HCT116 (cell line): Measurements from ENCODE around the gene CACNA1G. TPM values are rescaled to one million over a fixed set of nuclear protein-coding genes. Genes with fewer than 3 reads are reported as not detected.
A peak's percentile ranks its signal among the peaks of the same experiment; 100 is the strongest.

Experiments used
- ATAC-seq: fragments of 200-7000 bp; cut with Tn5 transposase; 2 replicates; pipeline ENCODE4 v1.9.1; 2020; ENCODE audit warnings: mild to moderate bottlenecking, moderate library complexity
- Bru-seq: library from RNA; stranded (reverse); fragments of 400-500 nt; gene quantifications from one replicate; lab custom pipeline; 2021; lab: Mats Ljungman, UMichigan
- BruChase-seq, 2 experiments: library from RNA; stranded (reverse); fragments of 400-500 nt; gene quantifications; one replicate each; lab custom pipeline; 2021; lab: Mats Ljungman, UMichigan
- BruUV-seq: library from RNA; stranded (reverse); fragments of 400-500 nt; replicated peaks from 2 replicates; lab custom pipeline; 2021; lab: Mats Ljungman, UMichigan
- CTCF ChIA-PET: fragments of 300-600 bp; sonication (Branson Sonifier 250); formaldehyde crosslinking; loops from one replicate; lab custom pipeline; 2021; ENCODE audit warnings: antibody characterized with exemption; lab: Charles Lee
- POLR2A ChIA-PET: fragments of 300-600, 350-600 bp; sonication (Branson Sonifier 250); formaldehyde crosslinking; loops from one replicate; lab custom pipeline; 2021; ENCODE audit warnings: antibody characterized with exemption; lab: Charles Lee
- RAD21 ChIA-PET, 2 experiments: fragments of 300-600 bp; sonication (Branson Sonifier 250); formaldehyde crosslinking; loops; one replicate each; lab custom pipeline; 2023; ENCODE audit warnings: low total read pairs in 2 of 2; ENCODE audit not compliant: uncharacterized antibody in 2 of 2, unreplicated experiment in 2 of 2, low non-redundant PET in 1 of 2; lab: Charles Lee
- DNase-seq: peaks from one replicate; pipeline ENCODE4 v3.0.0-alpha.2; 2010; ENCODE audit warnings: low read depth, low spot score
- H2AFZ ChIP-seq: fragments of 200-600 bp; shearing (Covaris generic), sonication (generic); 2 replicates; pipeline ENCODE4 v1.6.1; 2017; ENCODE audit warnings: low read depth, mixed run types, mixed read lengths, antibody characterized with exemption, low read length; ENCODE audit not compliant: poor library complexity, severe bottlenecking
- H3K27ac ChIP-seq: 2 replicates; pipeline ENCODE4 v1.5.1; 2012; ENCODE audit warnings: low read depth, low read length
- H3K27me3 ChIP-seq: fragments of 200-600 bp; sonication (generic); 2 replicates; pipeline ENCODE4 v1.6.1; 2016; ENCODE audit warnings: mixed run types, low read length, mixed read lengths; ENCODE audit not compliant: insufficient read depth
- H3K36me3 ChIP-seq, 2 experiments: fragments of 200-500 bp in 1 of 2; fragments of 200-600 bp in 1 of 2; sonication (Bioruptor generic) in 1 of 2; sonication (generic) in 1 of 2; 2 replicates each; pipeline versions ENCODE4 v1.5.1 to v1.6.1; 2014 to 2016; ENCODE audit warnings: low read length in 2 of 2, inconsistent platforms in 1 of 2, mixed read lengths in 1 of 2, mixed run types in 1 of 2; ENCODE audit not compliant: insufficient read depth in 2 of 2, control insufficient read depth in 1 of 2
- H3K4me1 ChIP-seq, 2 experiments: fragments of 200-600 bp in 1 of 2; sonication (generic) in 1 of 2; 2 replicates each; pipeline versions ENCODE4 v1.5.1 to v1.6.1; 2012 to 2017; ENCODE audit warnings: low read length in 2 of 2, inconsistent platforms in 1 of 2, mild to moderate bottlenecking in 1 of 2, mixed read lengths in 1 of 2, mixed run types in 1 of 2, moderate library complexity in 1 of 2; ENCODE audit not compliant: insufficient read depth in 2 of 2, control insufficient read depth in 1 of 2
- H3K4me2 ChIP-seq: fragments of 200-600 bp; sonication (generic); 2 replicates; pipeline ENCODE4 v1.6.1; 2017; ENCODE audit warnings: mixed run types, low read length, mixed read lengths
- H3K4me3 ChIP-seq, 2 experiments: fragments of 200-600 bp in 1 of 2; sonication (generic) in 1 of 2; replicated peaks in 1 of 2; 2 replicates each; pipeline ENCODE4 v1.5.1; 2011 to 2016; ENCODE audit warnings: low read length in 2 of 2, control low read depth in 1 of 2, low read depth in 1 of 2, mild to moderate bottlenecking in 1 of 2, mixed read lengths in 1 of 2, mixed run types in 1 of 2
- H3K79me2 ChIP-seq: fragments of 200-600 bp; sonication (generic); 2 replicates; pipeline ENCODE4 v1.6.1; 2017; ENCODE audit warnings: mild to moderate bottlenecking, mixed run types, low read length, moderate library complexity, mixed read lengths; ENCODE audit not compliant: insufficient read depth
- H3K9ac ChIP-seq: fragments of 200-600 bp; sonication (generic); 2 replicates; pipeline ENCODE4 v1.6.1; 2016; ENCODE audit warnings: low read length, mixed read lengths
- H3K9me2 ChIP-seq: fragments of 200-600 bp; sonication (generic), shearing (Covaris generic); 2 replicates; pipeline ENCODE4 v1.6.1; 2017; ENCODE audit warnings: mixed run types, mild to moderate bottlenecking, moderate library complexity; ENCODE audit not compliant: insufficient read depth
- H3K9me3 ChIP-seq, 2 experiments: fragments of 200-500 bp in 1 of 2; fragments of 200-600 bp in 1 of 2; sonication (Bioruptor generic) in 1 of 2; sonication (generic) in 1 of 2; 2 replicates each; pipeline ENCODE4 v1.6.1; 2014 to 2017; ENCODE audit warnings: low read length in 2 of 2, mixed read lengths in 2 of 2, inconsistent platforms in 1 of 2, low read depth in 1 of 2, mild to moderate bottlenecking in 1 of 2, mixed run types in 1 of 2, moderate library complexity in 1 of 2; ENCODE audit not compliant: control insufficient read depth in 1 of 2, insufficient read depth in 1 of 2
- H4K20me1 ChIP-seq: fragments of 200-600 bp; sonication (generic), shearing (Covaris generic); 2 replicates; pipeline ENCODE4 v1.6.1; 2017; ENCODE audit warnings: mixed run types, mild to moderate bottlenecking, moderate library complexity; ENCODE audit not compliant: insufficient read depth
- CBX3 ChIP-seq: IDR thresholded peaks from 2 replicates; pipeline ENCODE4 v1.6.1; 2012; ENCODE audit warnings: low read depth
- EGR1 ChIP-seq: IDR thresholded peaks from 2 replicates; pipeline ENCODE4 v1.6.1; 2012; ENCODE audit warnings: low read depth
- EZH2 ChIP-seq: fragments of 200-600 bp; sonication (generic); IDR thresholded peaks from 2 replicates; pipeline ENCODE4 v1.6.1; 2017; ENCODE audit warnings: antibody characterized with exemption, mixed run types
- FOSL1 ChIP-seq: IDR thresholded peaks from 2 replicates; pipeline ENCODE4 v1.6.1; 2012; ENCODE audit warnings: low read depth
- MAX ChIP-seq: IDR thresholded peaks from 2 replicates; pipeline ENCODE4 v1.6.1; 2012
- POLR2A ChIP-seq: IDR thresholded peaks from 2 replicates; pipeline ENCODE4 v1.7.0; 2011; ENCODE audit warnings: borderline replicate concordance; ENCODE audit not compliant: insufficient read depth, insufficient read length; ENCODE audit errors: extremely low read depth
- POLR2AphosphoS5 ChIP-seq: IDR thresholded peaks from 2 replicates; pipeline ENCODE4 v1.6.1; 2011; ENCODE audit warnings: mild to moderate bottlenecking, low read depth, low read length, moderate library complexity
- ZNF274 ChIP-seq: fragments of 200-500 bp; sonication (Bioruptor generic); IDR thresholded peaks from 2 replicates; pipeline ENCODE4 v1.6.1; 2014; ENCODE audit warnings: mild to moderate bottlenecking, low read depth, low read length, inconsistent platforms
- intact Hi-C: fragments of 100-400 bp; cut with micrococcal nuclease; formaldehyde crosslinking; loops from 2 replicates; pipeline ENCODE4 v1.10.0; 2022
- long read RNA-seq: library from polyadenylated mRNA; unstranded; transcript quantifications from one replicate; pipeline ENCODE4 v2.0.0, GENCODE V29; 2021; ENCODE audit not compliant: unreplicated experiment
- polyA plus RNA-seq: library from polyadenylated mRNA; unstranded; fragments of >200 nt; gene quantifications from 2 replicates; pipeline ENCODE4 v1.2.1, GENCODE V29; 2012; ENCODE audit warnings: missing spikeins
- total RNA-seq: library from RNA; stranded (reverse); gene quantifications from one replicate; pipeline ENCODE4 v1.2.1, GENCODE V29; 2021; ENCODE audit not compliant: unreplicated experiment
- TF ChIP-seq, protein P1 (sequence below): IDR thresholded peaks from 2 replicates; pipeline ENCODE4 v1.6.1; 2012

The CACNA1G gene
- total RNA-seq (3.4 TPM), Bru-seq, nascent RNA (percentile 28 among the genes with signal in this experiment), BruChase-seq, experiment 1, labeled RNA remaining after a 6-hour chase (percentile 31 among the genes with signal in this experiment), BruChase-seq, experiment 2, labeled RNA remaining after a 2-hour chase (percentile 34 among the genes with signal in this experiment)
- polyA plus RNA-seq = 1.3 and 1.7 TPM in 2 replicates
- long read RNA-seq, partial matches to known transcripts = 1 of 2 reads
- long read RNA-seq, other reads (novel, unspliced or antisense) = 1 of 2 reads

DNA sequence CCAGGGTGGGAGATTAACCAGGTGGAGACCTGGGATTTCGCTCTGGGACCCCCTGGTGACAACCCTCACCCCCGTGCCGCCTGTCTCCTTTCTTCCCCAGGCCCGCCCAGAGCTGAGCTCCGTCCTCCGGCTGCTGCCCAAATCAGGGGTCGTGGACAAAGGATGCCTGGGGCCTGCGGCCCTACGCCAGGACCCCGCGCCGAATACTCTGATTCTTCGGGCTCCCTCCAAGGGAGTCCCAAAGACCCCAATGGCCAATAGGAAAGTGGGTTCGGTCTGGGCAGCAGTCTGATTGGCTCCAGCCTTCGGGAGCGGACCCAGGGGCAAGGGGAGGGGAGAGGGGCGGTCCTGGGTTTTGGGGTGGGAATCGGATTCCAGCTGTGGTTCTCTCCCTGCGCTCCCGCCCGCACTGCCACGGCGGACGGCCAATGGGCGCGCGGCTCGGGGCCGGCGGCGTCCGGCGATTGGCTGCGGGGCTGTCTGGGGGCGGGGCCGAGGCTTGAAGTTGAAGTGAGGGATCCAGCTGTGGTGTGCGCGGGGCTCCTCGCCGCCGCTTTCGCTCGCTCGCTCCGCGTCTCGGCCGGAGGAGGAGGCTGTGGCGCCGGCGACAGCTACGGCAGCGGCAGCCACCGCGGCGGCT lies at the start of gene CACNA1G:
Gene CACNA1G (plus strand): TSS at position 531 of the 640 bp plus-strand sequence. CDS start 745 bp downstream, outside the sequence.
- no peaks in the 10 kb centered on the region for H3K27me3 ChIP-seq
- no TSS peak for BruUV-seq
- H3K27ac ChIP-seq = peak within 1 kb of the TSS; percentile 43; the same call in 1 of the 2 replicates
- DNase-seq = peak; percentile 80
- peak within 1 kb of the TSS; percentile 100 for H3K4me2 ChIP-seq
- peak within 1 kb of the TSS; percentile 100 for H2AFZ ChIP-seq
- no peaks in the 10 kb centered on the region for H4K20me1 ChIP-seq
- H3K4me1 ChIP-seq = peaks cover 6 to 18% of the 10 kb centered on the region in 2 experiments; a peak in 3 of 4 replicates
- H3K79me2 ChIP-seq = no peaks in the 10 kb centered on the region
- POLR2A ChIA-PET = interaction anchor here (0.6 to 1.8 kb wide), 7 partner anchors 10 to 883 kb away, joined by 3 to 8 read pairs (median 4); partner anchors contain the start of gene LRRC59
- peak; percentile 93 for ATAC-seq
- RAD21 ChIA-PET = interaction anchor here (0.6 to 1.4 kb wide), 5 partner anchors 9 to 65 kb away, joined by 3 to 8 read pairs (median 3); no protein-coding TSS in a partner anchor
- CTCF ChIA-PET = interaction anchor here (0.6 to 2.3 kb wide), 11 partner anchors 10 to 145 kb away, joined by 3 to 22 read pairs (median 4); no protein-coding TSS in a partner anchor
- peak within 1 kb of the TSS; percentile 62 for H3K9ac ChIP-seq
- H3K9me3 ChIP-seq = no peaks in the 10 kb centered on the region
- H3K4me3 ChIP-seq = peak within 1 kb of the TSS; percentile 54 to 68
- TF ChIP-seq FOSL1 (no peak), POLR2A (peak; percentile 64), EZH2 (no peak), ZNF274 (no peak), POLR2AphosphoS5 (peak; percentile 56), EGR1 (no peak)
- TF ChIP-seq, protein P1, sequence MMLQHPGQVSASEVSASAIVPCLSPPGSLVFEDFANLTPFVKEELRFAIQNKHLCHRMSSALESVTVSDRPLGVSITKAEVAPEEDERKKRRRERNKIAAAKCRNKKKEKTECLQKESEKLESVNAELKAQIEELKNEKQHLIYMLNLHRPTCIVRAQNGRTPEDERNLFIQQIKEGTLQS = no peak
- intact Hi-C loops = no loop called here
- no peaks in the 10 kb centered on the region for H3K36me3 ChIP-seq
- no peaks in the 10 kb centered on the region for H3K9me2 ChIP-seq

DNA sequence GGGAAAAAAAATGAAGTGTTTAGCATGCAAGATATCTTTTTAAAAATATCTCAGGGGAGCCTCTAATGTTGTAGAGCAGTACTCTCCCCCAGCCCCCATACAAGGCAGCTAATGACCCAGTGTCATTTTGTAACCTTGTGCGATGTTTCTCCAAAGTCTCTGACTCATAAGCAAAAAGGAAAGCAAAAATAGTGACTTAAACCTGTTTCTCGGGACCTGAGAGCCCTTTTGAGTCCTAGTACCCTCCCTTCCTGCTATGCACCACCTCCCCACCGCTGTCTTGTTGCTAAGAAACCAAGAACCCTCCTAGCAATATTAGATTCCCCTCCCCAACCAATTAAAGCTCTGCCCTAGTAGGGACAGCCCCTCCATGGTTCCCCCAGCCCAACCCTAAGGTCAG lies 49.5 kb upstream of the CACNA1G start:
- no peaks in the 10 kb centered on the region for H3K9me3 ChIP-seq
- RAD21 ChIA-PET = no interaction called here
- no peaks in the 10 kb centered on the region for H4K20me1 ChIP-seq
- no peak for DNase-seq
- no TSS peak for BruUV-seq
- no peak overlapping the region for H2AFZ ChIP-seq
- H3K4me1 ChIP-seq = peaks cover 0 to 10% of the 10 kb centered on the region in 2 experiments; a peak in 2 of 4 replicates
- intact Hi-C loops = no loop called here
- no peak overlapping the region for H3K4me2 ChIP-seq
- TF ChIP-seq MAX (no peak), CBX3 (no peak)
- TF ChIP-seq, protein P1 = no peak
- no peaks in the 10 kb centered on the region for H3K27me3 ChIP-seq
- no peak overlapping the region for H3K4me3 ChIP-seq
- no peaks in the 10 kb centered on the region for H3K9me2 ChIP-seq
- no peaks in the 10 kb centered on the region for H3K79me2 ChIP-seq
- POLR2A ChIA-PET = no interaction called here
- H3K27ac ChIP-seq = no peak overlapping the region
- no peaks in the 10 kb centered on the region for H3K36me3 ChIP-seq
- peak; percentile 25; the same call in 1 of the 2 replicates for ATAC-seq
- CTCF ChIA-PET = interaction anchor here (0.9 kb wide), 1 partner anchor 10 kb away, joined by 4 read pairs; no protein-coding TSS in a partner anchor
- no peak overlapping the region for H3K9ac ChIP-seq
